ENCODE data around the gene NME3. TPM values are rescaled to one million over a fixed set of nuclear protein-coding genes. Genes with fewer than 3 reads are reported as not detected.

NME3 gene
- total RNA-seq, 1 experiment from 2014 or later = 49.0 TPM

- no peaks in the 10 kb centered on the region for H3K36me3 ChIP-seq (ENCODE audit: low read depth)
- intact Hi-C loops (cut with micrococcal nuclease; ENCODE audit: unreplicated experiment) = no loop called here
- no peak overlapping the region for H3K4me2 ChIP-seq
- no peak for DNase-seq
- H3K27ac ChIP-seq = no peak overlapping the region
- no peaks in the 10 kb centered on the region for H3F3A ChIP-seq (ENCODE audit: insufficient read depth, low read depth)
- no peaks in the 10 kb centered on the region for H3K4me1 ChIP-seq (replicated peaks; ENCODE audit: insufficient read depth)
- no peaks in the 10 kb centered on the region for H3K79me2 ChIP-seq (ENCODE audit: low read depth)
- no peak for TF ChIP-seq EZH2 (IDR thresholded peaks at IDR 0.05; ENCODE audit: low read depth)
- TF ChIP-seq, protein P1, sequence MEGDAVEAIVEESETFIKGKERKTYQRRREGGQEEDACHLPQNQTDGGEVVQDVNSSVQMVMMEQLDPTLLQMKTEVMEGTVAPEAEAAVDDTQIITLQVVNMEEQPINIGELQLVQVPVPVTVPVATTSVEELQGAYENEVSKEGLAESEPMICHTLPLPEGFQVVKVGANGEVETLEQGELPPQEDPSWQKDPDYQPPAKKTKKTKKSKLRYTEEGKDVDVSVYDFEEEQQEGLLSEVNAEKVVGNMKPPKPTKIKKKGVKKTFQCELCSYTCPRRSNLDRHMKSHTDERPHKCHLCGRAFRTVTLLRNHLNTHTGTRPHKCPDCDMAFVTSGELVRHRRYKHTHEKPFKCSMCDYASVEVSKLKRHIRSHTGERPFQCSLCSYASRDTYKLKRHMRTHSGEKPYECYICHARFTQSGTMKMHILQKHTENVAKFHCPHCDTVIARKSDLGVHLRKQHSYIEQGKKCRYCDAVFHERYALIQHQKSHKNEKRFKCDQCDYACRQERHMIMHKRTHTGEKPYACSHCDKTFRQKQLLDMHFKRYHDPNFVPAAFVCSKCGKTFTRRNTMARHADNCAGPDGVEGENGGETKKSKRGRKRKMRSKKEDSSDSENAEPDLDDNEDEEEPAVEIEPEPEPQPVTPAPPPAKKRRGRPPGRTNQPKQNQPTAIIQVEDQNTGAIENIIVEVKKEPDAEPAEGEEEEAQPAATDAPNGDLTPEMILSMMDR (conservative IDR thresholded peaks at IDR 0.05) = no peak
- no peak overlapping the region for H3K4me3 ChIP-seq
- ChIA-PET CTCF (no interaction called here), POLR2A (ENCODE audit: unreplicated experiment) (no interaction called here)
- H2AFZ ChIP-seq = no peak overlapping the region
- no peaks in the 10 kb centered on the region for H3K9me3 ChIP-seq (ENCODE audit: insufficient read depth, low read depth)
- H4K20me1 ChIP-seq (ENCODE audit: insufficient read depth) = no peaks in the 10 kb centered on the region
- no peaks in the 10 kb centered on the region for H3K27me3 ChIP-seq (ENCODE audit: insufficient read depth, low read depth)
- no peaks in the 10 kb centered on the region for H3K9me2 ChIP-seq (ENCODE audit: insufficient read depth)
- BruUV-seq (replicated peaks) = no TSS peak
These were observed 9.0 kb downstream of the NME3 start for GRCh38 chr16:1762196-1762878.

DNA sequence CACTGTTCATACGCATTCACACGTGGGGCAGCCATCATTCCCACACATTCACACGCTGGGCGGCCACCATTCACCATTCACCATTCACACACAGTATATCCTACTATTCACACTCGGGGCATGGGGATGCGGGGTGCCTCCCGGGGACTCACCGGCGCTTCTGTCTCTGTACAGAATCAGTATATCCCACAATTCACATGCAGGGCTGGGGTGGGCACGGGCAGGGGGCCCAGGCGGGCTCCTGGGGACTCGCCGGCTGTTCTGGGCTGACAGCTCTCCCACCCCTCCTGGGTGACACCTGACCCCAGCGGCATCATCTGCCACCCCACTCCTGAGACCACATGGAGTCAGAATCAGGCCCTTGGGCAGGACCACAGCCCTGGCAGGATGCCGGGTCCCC is 9.6 kb downstream of the NME3 start:
- BruUV-seq (replicated peaks) = no TSS peak
- no peak overlapping the region for H2AFZ ChIP-seq
- H3K79me2 ChIP-seq (ENCODE audit: low read depth) = no peaks in the 10 kb centered on the region
- intact Hi-C loops (cut with micrococcal nuclease; ENCODE audit: unreplicated experiment) = no loop called here
- H3K4me2 ChIP-seq = no peak overlapping the region
- DNase-seq = no peak
- no peaks in the 10 kb centered on the region for H3K4me1 ChIP-seq (replicated peaks; ENCODE audit: insufficient read depth)
- ChIA-PET CTCF (no interaction called here), POLR2A (ENCODE audit: unreplicated experiment) (no interaction called here)
- no peak overlapping the region for H3K27ac ChIP-seq
- no peak for TF ChIP-seq EZH2 (IDR thresholded peaks at IDR 0.05; ENCODE audit: low read depth)
- TF ChIP-seq, protein P1 (conservative IDR thresholded peaks at IDR 0.05) = no peak
- H3K36me3 ChIP-seq (ENCODE audit: low read depth) = no peaks in the 10 kb centered on the region; the same call in 1 of the 2 replicates
- no peak overlapping the region for H3K4me3 ChIP-seq
- H3F3A ChIP-seq (ENCODE audit: insufficient read depth, low read depth) = no peaks in the 10 kb centered on the region
- H3K9me2 ChIP-seq (ENCODE audit: insufficient read depth) = no peaks in the 10 kb centered on the region
- no peaks in the 10 kb centered on the region for H3K27me3 ChIP-seq (ENCODE audit: insufficient read depth, low read depth)
- no peaks in the 10 kb centered on the region for H4K20me1 ChIP-seq (ENCODE audit: insufficient read depth)
- H3K9me3 ChIP-seq (ENCODE audit: insufficient read depth, low read depth) = no peaks in the 10 kb centered on the region

- Histone ChIP-seq H3K4me3 (no peak overlapping the region), H3K9me2 (ENCODE audit: insufficient read depth) (no peaks in the 10 kb centered on the region), H3K79me2 (ENCODE audit: low read depth) (no peaks in the 10 kb centered on the region), H3K27ac (no peak overlapping the region), H3K9me3 (ENCODE audit: insufficient read depth, low read depth) (no peaks in the 10 kb centered on the region), H3F3A (ENCODE audit: insufficient read depth, low read depth) (no peaks in the 10 kb centered on the region; the same call in 1 of the 2 replicates), H3K4me1 (replicated peaks; ENCODE audit: insufficient read depth) (no peaks in the 10 kb centered on the region), H3K4me2 (no peak overlapping the region), H4K20me1 (ENCODE audit: insufficient read depth) (no peaks in the 10 kb centered on the region), H3K27me3 (ENCODE audit: insufficient read depth, low read depth) (no peaks in the 10 kb centered on the region), H2AFZ (no peak overlapping the region), H3K36me3 (ENCODE audit: low read depth) (no peaks in the 10 kb centered on the region; the same call in 1 of the 2 replicates)
- DNase-seq = no peak
- TF ChIP-seq, protein P1 (conservative IDR thresholded peaks at IDR 0.05) = no peak
- no peak for TF ChIP-seq EZH2 (IDR thresholded peaks at IDR 0.05; ENCODE audit: low read depth)
- intact Hi-C loops (cut with micrococcal nuclease; ENCODE audit: unreplicated experiment) = no loop called here
- no TSS peak for BruUV-seq (replicated peaks)
- POLR2A ChIA-PET (ENCODE audit: unreplicated experiment) = no interaction called here
- CTCF ChIA-PET = no interaction called here
These were observed 10.4 kb downstream of the NME3 start for GRCh38 chr16:1760911-1761310.
